ENCODE measurements around the gene UPB1. TPM values are rescaled to one million over a fixed set of nuclear protein-coding genes. Genes with fewer than 3 reads are reported as not detected.
A peak's percentile ranks its signal among the peaks of the same experiment; 100 is the strongest.

The UPB1 gene
- total and polyA plus RNA-seq, 11 donors: 0.24 to 1.9 (median 0.80) TPM

GRCh38 chr22:24463071-24463760 is 31.9 kb upstream of the UPB1 start:
- Histone ChIP-seq H3K36me3 (no peaks in the 10 kb centered on the region), H3K4me3 (no peak overlapping the region), H3K9me3 (no peaks in the 10 kb centered on the region), H3K4me1 (peaks cover 7 to 62% (median 40%) of the 10 kb centered on the region in 12 donors), H3K27me3 (no peaks in the 10 kb centered on the region), H3K27ac (no peak overlapping the region)
- intact Hi-C loops (cut with DNase I): no loop called here
- WGBS, 4 donors: 91 to 97% (median 93%) methylated on average over 6 of the region's 6 CpGs
- DNase-seq (no peak), ATAC-seq (no peak)
- no peak for TF ChIP-seq POLR2A (IDR thresholded peaks at IDR 0.05)
- TF ChIP-seq CTCF (IDR thresholded peaks at IDR 0.05): no peak

DNA sequence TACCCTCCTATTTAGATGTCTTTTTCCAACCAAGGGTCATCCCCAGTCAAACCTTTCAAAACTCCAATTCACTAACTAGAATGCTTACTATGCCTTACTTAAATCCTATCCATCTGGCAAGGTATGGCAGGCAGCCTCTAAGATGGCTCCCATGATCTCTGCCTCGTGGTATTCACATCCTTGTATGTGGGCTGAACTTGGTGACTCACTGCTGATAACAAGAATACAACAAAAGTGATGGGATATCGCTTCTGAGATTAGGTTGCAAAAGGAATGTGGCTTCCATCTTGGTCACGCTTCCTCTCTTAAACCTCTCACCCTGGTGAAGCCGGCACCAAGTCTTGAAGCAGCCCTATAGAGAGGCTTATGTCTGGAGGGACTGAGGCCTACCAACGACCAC is 29.6 kb upstream of the UPB1 start:
- 67 to 76% (median 71%) methylated on average over 5 of the region's 5 CpGs for WGBS, 4 donors
- Histone ChIP-seq H3K27ac (peak overlapping the region in 7 of 12 donors; percentile 18 to 64 (median 40)), H3K4me1 (peaks cover 7 to 48% (median 29%) of the 10 kb centered on the region in 12 donors), H3K9me3 (no peaks in the 10 kb centered on the region), H3K4me3 (no peak overlapping the region), H3K27me3 (no peaks in the 10 kb centered on the region), H3K36me3 (no peaks in the 10 kb centered on the region)
- TF ChIP-seq CTCF (IDR thresholded peaks at IDR 0.05) (no peak), POLR2A (IDR thresholded peaks at IDR 0.05) (no peak)
- no peak for DNase-seq
- intact Hi-C loops (cut with DNase I): no loop called here
- no peak for ATAC-seq

- no peaks in the 10 kb centered on the region for H3K27me3 ChIP-seq
- H3K27ac ChIP-seq: peak overlapping the region in 11 of 12 donors; percentile 18 to 64 (median 40)
Measured at GRCh38 chr22:24465975-24466374, 29.2 kb upstream of the UPB1 start.

More at GRCh38 chr22:24465975-24466374, 29.2 kb upstream of the UPB1 start:
- intact Hi-C loops (cut with DNase I): no loop called here
- H3K4me1 ChIP-seq: peaks cover 7 to 46% (median 28%) of the 10 kb centered on the region in 12 donors
- DNase-seq: no peak
- H3K4me3 ChIP-seq: no peak overlapping the region
- H3K36me3 ChIP-seq: no peaks in the 10 kb centered on the region
- TF ChIP-seq CTCF (IDR thresholded peaks at IDR 0.05) (no peak), POLR2A (IDR thresholded peaks at IDR 0.05) (no peak)
- no peaks in the 10 kb centered on the region for H3K9me3 ChIP-seq
- no peak for ATAC-seq
- 92 to 100% (median 97%) methylated on average over 3 of the region's 3 CpGs for WGBS, 4 donors
